ENCODE measurements around the gene ADAM23.

DNA sequence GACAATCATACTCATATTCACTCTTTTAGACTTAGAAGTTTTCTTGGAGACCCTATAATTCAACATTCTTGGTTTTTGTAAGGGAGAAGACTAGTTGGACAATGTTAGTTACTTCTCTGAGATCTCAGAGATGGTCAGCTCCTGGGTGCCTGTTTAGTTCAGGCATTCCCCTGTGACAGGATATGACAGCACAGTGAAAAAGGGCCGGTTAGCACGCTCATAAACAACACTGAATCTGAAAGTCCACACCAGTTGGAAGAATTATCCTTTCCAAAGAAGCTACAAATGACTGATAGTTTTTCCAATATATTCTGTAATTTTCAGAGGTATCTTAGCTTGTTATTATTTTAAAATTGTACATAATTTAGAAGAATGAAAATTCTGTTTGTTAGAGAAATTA is 75.7 kb downstream of the ADAM23 start:
- TF ChIP-seq, protein P1, sequence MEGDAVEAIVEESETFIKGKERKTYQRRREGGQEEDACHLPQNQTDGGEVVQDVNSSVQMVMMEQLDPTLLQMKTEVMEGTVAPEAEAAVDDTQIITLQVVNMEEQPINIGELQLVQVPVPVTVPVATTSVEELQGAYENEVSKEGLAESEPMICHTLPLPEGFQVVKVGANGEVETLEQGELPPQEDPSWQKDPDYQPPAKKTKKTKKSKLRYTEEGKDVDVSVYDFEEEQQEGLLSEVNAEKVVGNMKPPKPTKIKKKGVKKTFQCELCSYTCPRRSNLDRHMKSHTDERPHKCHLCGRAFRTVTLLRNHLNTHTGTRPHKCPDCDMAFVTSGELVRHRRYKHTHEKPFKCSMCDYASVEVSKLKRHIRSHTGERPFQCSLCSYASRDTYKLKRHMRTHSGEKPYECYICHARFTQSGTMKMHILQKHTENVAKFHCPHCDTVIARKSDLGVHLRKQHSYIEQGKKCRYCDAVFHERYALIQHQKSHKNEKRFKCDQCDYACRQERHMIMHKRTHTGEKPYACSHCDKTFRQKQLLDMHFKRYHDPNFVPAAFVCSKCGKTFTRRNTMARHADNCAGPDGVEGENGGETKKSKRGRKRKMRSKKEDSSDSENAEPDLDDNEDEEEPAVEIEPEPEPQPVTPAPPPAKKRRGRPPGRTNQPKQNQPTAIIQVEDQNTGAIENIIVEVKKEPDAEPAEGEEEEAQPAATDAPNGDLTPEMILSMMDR (conservative IDR thresholded peaks at IDR 0.05): no peak
- no peak for TF ChIP-seq ZFX (IDR thresholded peaks at IDR 0.05)
